Measurements from ENCODE around the gene GABPA. TPM values are rescaled to one million over a fixed set of nuclear protein-coding genes. Genes with fewer than 3 reads are reported as not detected.

GABPA gene
- total RNA-seq, 4 donors from 2014 or later, result 11.3 to 24.8 (median 21.7) TPM

DNA sequence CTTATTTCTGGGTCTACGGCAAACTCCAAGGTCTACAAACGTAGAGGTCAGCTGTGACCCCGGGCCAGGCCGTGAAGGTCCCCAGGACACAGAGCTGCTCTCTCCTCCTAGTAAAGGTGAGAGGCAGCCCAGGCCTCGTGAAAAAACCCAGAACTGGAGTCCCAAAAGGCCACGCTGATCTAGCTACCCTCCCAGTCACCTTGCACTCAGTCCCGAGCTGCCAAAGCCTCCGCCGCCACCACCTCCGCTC is 193 bp upstream of the GABPA start:
- H3K27ac ChIP-seq, result peak overlapping the region; percentile 96 to 99 (median 98)
- TF ChIP-seq, protein P1, sequence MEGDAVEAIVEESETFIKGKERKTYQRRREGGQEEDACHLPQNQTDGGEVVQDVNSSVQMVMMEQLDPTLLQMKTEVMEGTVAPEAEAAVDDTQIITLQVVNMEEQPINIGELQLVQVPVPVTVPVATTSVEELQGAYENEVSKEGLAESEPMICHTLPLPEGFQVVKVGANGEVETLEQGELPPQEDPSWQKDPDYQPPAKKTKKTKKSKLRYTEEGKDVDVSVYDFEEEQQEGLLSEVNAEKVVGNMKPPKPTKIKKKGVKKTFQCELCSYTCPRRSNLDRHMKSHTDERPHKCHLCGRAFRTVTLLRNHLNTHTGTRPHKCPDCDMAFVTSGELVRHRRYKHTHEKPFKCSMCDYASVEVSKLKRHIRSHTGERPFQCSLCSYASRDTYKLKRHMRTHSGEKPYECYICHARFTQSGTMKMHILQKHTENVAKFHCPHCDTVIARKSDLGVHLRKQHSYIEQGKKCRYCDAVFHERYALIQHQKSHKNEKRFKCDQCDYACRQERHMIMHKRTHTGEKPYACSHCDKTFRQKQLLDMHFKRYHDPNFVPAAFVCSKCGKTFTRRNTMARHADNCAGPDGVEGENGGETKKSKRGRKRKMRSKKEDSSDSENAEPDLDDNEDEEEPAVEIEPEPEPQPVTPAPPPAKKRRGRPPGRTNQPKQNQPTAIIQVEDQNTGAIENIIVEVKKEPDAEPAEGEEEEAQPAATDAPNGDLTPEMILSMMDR (IDR thresholded peaks at IDR 0.05), result no peak
- peak; percentile 87 to 91 for TF ChIP-seq POLR2A (IDR thresholded peaks at IDR 0.05)
- no peak for DNase-seq
- H3K36me3 ChIP-seq, result peaks cover 0 to 8% (median 0%) of the 10 kb centered on the region in 3 donors
- H3K27me3 ChIP-seq, result no peaks in the 10 kb centered on the region
- H3K4me3 ChIP-seq, result peak overlapping the region; percentile 88 to 97 (median 94)
- no peaks in the 10 kb centered on the region for H3K9me3 ChIP-seq
- peaks cover 0 to 40% (median 3%) of the 10 kb centered on the region in 4 donors for H3K4me1 ChIP-seq

DNA sequence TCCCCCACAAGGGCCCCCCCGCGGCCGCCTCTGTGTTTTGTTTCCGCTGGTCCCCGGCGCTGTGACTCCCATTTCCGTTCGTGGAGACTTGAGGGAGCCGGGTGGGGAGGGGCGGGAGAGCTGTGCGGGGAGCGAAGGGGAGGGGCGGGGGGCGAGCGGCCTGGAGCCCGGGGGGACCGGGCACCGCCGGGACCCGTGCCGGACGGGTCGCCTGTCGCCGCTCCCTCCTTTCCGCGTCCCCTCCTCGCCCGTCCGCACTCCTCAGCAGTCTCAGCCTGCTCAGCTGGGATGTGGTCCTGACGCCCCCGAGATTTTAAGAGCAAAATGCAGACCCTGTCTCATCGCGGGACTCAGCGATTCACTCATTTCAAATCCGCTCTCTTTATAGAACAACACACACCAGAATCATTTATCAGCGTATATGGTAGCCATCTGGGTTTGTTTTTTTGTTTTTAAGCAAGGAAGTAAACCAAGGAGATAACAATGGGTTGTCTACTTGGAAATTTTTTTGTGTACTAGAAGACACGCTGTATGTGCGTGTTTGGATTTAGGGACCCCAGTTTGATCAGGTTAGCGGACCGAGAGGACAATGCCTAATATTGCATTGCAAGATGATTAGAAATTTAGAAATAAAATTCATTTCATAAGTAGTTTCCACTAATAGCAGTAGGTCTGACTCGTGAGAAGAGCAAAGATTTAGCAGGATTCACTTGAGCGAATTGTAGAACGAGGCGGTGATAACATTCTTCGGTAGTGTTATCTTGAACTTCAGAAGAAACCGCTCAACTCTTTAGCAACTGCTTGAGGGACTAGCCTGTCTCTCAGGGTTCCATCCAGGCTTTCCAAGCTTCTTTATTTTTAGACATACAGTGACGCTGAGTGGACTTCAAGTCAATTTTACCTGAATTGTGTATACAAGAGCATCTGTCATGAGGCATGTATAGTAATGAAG is 1.1 kb downstream of the GABPA start:
- peaks cover 0 to 39% (median 3%) of the 10 kb centered on the region in 4 donors for H3K4me1 ChIP-seq
- no peaks in the 10 kb centered on the region for H3K27me3 ChIP-seq

DNA sequence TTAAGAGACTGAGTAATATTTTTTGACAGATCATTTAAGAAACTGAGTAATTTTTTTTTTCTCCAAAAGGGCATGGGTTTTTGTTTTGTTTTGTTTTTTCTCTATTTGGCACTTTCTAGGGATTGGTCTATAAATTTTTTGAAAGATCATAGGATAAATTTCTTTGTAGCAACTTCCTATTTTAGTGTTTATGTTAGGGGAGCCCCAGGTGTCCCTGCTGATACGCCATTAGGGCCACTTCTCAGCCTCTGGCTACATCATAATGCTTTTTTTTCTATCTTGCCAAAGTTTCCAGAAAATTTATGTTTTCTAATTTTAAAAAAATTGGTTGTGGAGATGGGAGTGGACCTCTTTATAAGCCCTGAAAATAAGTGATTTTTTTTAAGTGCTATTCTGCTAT is 2.6 kb downstream of the GABPA start:
- Histone ChIP-seq H3K27me3 (no peaks in the 10 kb centered on the region), H3K4me3 (no peak overlapping the region), H3K36me3 (no peaks in the 10 kb centered on the region), H3K9me3 (no peaks in the 10 kb centered on the region), H3K27ac (no peak overlapping the region), H3K4me1 (peaks cover 0 to 27% (median 3%) of the 10 kb centered on the region in 4 donors)
- TF ChIP-seq, protein P1 (IDR thresholded peaks at IDR 0.05), result no peak
- no peak for TF ChIP-seq POLR2A (IDR thresholded peaks at IDR 0.05)
- DNase-seq, result no peak

More for the DNA sequence above, 1.1 kb downstream of the GABPA start:
- no peak for TF ChIP-seq POLR2A (IDR thresholded peaks at IDR 0.05)
- TF ChIP-seq, protein P1 (IDR thresholded peaks at IDR 0.05), result no peak
- Histone ChIP-seq H3K4me3 (peak overlapping the region; percentile 88 to 97 (median 94)), H3K36me3 (no peaks in the 10 kb centered on the region), H3K9me3 (no peaks in the 10 kb centered on the region), H3K27ac (peak overlapping the region; percentile 96 to 99 (median 98))
- peak; percentile 84 to 93 (median 85) for DNase-seq

DNA sequence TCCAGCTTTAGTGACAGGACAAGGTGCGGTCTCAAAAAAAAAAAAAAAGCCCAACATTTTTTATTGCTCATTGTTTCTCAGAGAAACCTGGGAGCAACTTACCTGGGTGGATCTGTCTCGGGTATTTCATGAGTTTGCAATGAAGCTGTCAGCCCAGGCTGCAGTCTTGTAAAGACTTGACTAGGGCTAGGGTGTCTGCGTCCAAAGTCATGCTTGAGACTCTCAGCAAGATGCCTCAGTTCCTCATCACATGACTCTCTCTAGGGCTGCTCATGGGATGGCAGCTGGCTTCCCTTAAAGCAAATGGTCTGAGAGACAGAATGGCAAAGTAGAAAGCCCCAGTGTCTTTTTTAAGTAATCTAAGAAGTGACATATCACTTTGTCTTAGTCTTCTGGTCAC is 8.1 kb downstream of the GABPA start:
- TF ChIP-seq, protein P1 (IDR thresholded peaks at IDR 0.05), result no peak
- Histone ChIP-seq H3K27me3 (no peaks in the 10 kb centered on the region), H3K4me1 (no peaks in the 10 kb centered on the region), H3K27ac (no peak overlapping the region), H3K36me3 (peaks cover 0 to 18% (median 0%) of the 10 kb centered on the region in 3 donors), H3K9me3 (no peaks in the 10 kb centered on the region), H3K4me3 (no peak overlapping the region)
- DNase-seq, result no peak

DNA sequence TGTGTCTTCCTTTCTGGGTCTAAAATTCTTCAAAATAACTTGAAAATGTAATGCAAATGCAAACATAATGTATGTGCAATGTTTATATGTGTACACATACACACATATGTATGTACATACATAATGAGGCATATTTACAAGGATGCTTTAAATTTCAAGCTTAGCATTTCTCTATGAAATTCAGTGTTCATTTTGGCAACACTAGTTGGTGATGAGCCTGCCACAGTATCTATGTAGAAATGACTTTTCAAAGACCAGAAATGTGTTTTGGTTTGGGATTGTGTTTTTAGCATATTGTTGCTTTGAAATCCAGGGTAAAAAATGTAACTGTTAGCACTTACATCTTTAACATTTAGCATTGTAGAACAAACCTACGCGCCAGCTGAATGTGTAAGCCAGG is 10.1 kb downstream of the GABPA start:
- H3K4me3 ChIP-seq, result no peak overlapping the region
- peaks cover 0 to 29% (median 0%) of the 10 kb centered on the region in 3 donors for H3K36me3 ChIP-seq
- H3K4me1 ChIP-seq, result no peaks in the 10 kb centered on the region
- H3K9me3 ChIP-seq, result no peaks in the 10 kb centered on the region
- H3K27ac ChIP-seq, result no peak overlapping the region
- TF ChIP-seq, protein P1 (IDR thresholded peaks at IDR 0.05), result no peak
- TF ChIP-seq POLR2A (IDR thresholded peaks at IDR 0.05), result no peak
- no peak for DNase-seq
- H3K27me3 ChIP-seq, result no peaks in the 10 kb centered on the region
